SU-DHL-6 (cell line): Measurements from ENCODE around the gene MYL2.

Experiments
- CTCF ChIP-seq: fragments of 200-600 bp; sonication (generic); IDR thresholded peaks from one replicate; pipeline ENCODE4 v1.5.1; 2017; ENCODE audit warnings: antibody characterized with exemption, mild to moderate bottlenecking, low read length, moderate library complexity; ENCODE audit not compliant: insufficient read depth, poor library complexity, severe bottlenecking
- EZH2phosphoT487 ChIP-seq: fragments of 200-600 bp; sonication (generic), shearing (Covaris generic); conservative IDR thresholded peaks from 2 replicates; pipeline ENCODE4 v1.6.1; 2018; ENCODE audit warnings: mild to moderate bottlenecking, antibody characterized with exemption, low read length, moderate library complexity, mixed read lengths

DNA sequence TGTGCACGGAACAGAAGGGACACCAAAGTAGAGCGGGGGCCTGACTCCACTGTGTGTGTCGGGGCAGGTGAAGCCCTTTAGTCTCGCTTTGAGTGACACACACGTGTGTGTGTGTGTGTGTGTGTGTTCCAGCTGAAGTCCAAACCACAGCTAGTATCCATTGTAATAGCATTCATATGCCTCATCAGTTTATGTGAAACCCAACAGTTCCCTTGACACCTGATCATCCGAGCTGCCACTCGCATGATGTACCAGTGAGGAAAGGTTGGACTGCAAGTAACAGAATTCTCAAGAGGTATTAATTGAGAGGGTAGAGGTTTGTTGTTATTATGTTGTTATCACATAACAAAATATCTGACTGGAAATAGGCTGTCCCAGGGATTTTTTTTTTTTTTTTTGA, 57.2 kb downstream of the MYL2 start:
- TF ChIP-seq CTCF (no peak), EZH2phosphoT487 (no peak)
